Neural cell (in vitro differentiated cells): ENCODE data around the gene SSBP2. TPM values are rescaled to one million over a fixed set of nuclear protein-coding genes. Genes with fewer than 3 reads are reported as not detected.

Source experiments
- H2AFZ ChIP-seq: fragments of 200-600, 300-800 bp; sonication (generic), shearing (Covaris generic); 2 replicates; pipeline ENCODE4 v1.6.0; 2014; ENCODE audit warnings: low read depth, mild to moderate bottlenecking, antibody characterized with exemption, low read length, moderate library complexity
- H3F3A ChIP-seq: fragments of 200-600 bp; shearing (Covaris generic); 2 replicates; pipeline ENCODE4 v1.6.1; 2016; ENCODE audit warnings: mild to moderate bottlenecking, moderate library complexity, mixed read lengths, antibody characterized with exemption, low read length; ENCODE audit not compliant: insufficient read depth, poor library complexity, severe bottlenecking
- H3K27ac ChIP-seq: fragments of 200-600, 300-800 bp; sonication (generic), shearing (Covaris generic); 2 replicates; pipeline ENCODE4 v1.5.1; 2014; ENCODE audit warnings: mild to moderate bottlenecking, low read length, moderate library complexity
- H3K27me3 ChIP-seq: fragments of 300-800, 200-600 bp; sonication (generic), shearing (Covaris generic); 2 replicates; pipeline ENCODE4 v1.6.0; 2014; ENCODE audit warnings: mild to moderate bottlenecking, low read depth, low read length, moderate library complexity; ENCODE audit not compliant: insufficient read depth
- H3K36me3 ChIP-seq: fragments of 300-800, 200-600 bp; sonication (generic), shearing (Covaris generic); 2 replicates; pipeline ENCODE4 v1.5.1; 2014; ENCODE audit warnings: mild to moderate bottlenecking, antibody characterized with exemption, low read length, moderate library complexity; ENCODE audit not compliant: insufficient read depth
- H3K4me2 ChIP-seq: fragments of 300-800, 200-600 bp; sonication (generic), shearing (Covaris generic); 2 replicates; pipeline ENCODE4 v1.6.0; 2014; ENCODE audit warnings: mild to moderate bottlenecking, low read length
- H3K4me3 ChIP-seq: fragments of 300-800, 200-600 bp; sonication (generic), shearing (Covaris generic); 2 replicates; pipeline ENCODE4 v1.5.1; 2014; ENCODE audit warnings: mild to moderate bottlenecking, low read length, moderate library complexity
- H3K79me2 ChIP-seq: fragments of 200-600 bp; shearing (Covaris generic); replicated peaks from 2 replicates; pipeline ENCODE4 v1.6.0; 2014; ENCODE audit warnings: mild to moderate bottlenecking, low read length, moderate library complexity; ENCODE audit not compliant: insufficient read depth
- H3K9ac ChIP-seq: fragments of 300-800, 200-600 bp; sonication (generic), shearing (Covaris generic); 2 replicates; pipeline ENCODE4 v1.6.1; 2016; ENCODE audit warnings: mild to moderate bottlenecking, low read length, mixed read lengths
- H3K9me2 ChIP-seq: fragments of 200-600 bp; shearing (Covaris generic); 2 replicates; pipeline ENCODE4 v1.6.1; 2016; ENCODE audit warnings: mild to moderate bottlenecking, low read length, mixed read lengths; ENCODE audit not compliant: insufficient read depth
- H3K9me3 ChIP-seq: fragments of 200-600, 300-800 bp; sonication (generic), shearing (Covaris generic); 2 replicates; pipeline ENCODE4 v1.6.1; 2016; ENCODE audit warnings: mild to moderate bottlenecking, mixed run types, low read length, moderate library complexity, mixed read lengths
- H4K20me1 ChIP-seq: fragments of 200-600 bp; shearing (Covaris generic); 2 replicates; pipeline ENCODE4 v1.6.1; 2016; ENCODE audit warnings: mild to moderate bottlenecking, mixed run types; ENCODE audit not compliant: insufficient read depth
- EP300 ChIP-seq: fragments of 450-650 bp; conservative IDR thresholded peaks from 2 replicates; pipeline ENCODE4 v1.6.1; 2014; ENCODE audit warnings: antibody characterized with exemption, mild to moderate bottlenecking, moderate library complexity; ENCODE audit not compliant: poor library complexity, severe bottlenecking
- EZH2 ChIP-seq: fragments of 200-600, 300-800 bp; shearing (Covaris generic), sonication (generic); IDR thresholded peaks from 2 replicates; pipeline ENCODE4 v1.6.1; 2014; ENCODE audit warnings: antibody characterized with exemption, low read length, borderline replicate concordance, mild to moderate bottlenecking; ENCODE audit not compliant: insufficient read depth, poor library complexity, severe bottlenecking
- MXI1 ChIP-seq: fragments of 450-650 bp; conservative IDR thresholded peaks from 2 replicates; pipeline ENCODE4 v1.6.1; 2014; ENCODE audit warnings: antibody characterized with exemption, mild to moderate bottlenecking; ENCODE audit not compliant: poor library complexity, severe bottlenecking
- POLR2AphosphoS5 ChIP-seq: IDR thresholded peaks from 2 replicates; pipeline ENCODE4 v1.6.1; 2012
- RAD21 ChIP-seq: fragments of 450-650 bp; conservative IDR thresholded peaks from 2 replicates; pipeline ENCODE4 v1.6.1; 2014; ENCODE audit warnings: antibody characterized with exemption, mild to moderate bottlenecking, moderate library complexity
- SMC3 ChIP-seq: fragments of 450-650 bp; conservative IDR thresholded peaks from 2 replicates; pipeline ENCODE4 v1.6.1; 2014; ENCODE audit warnings: antibody characterized with exemption, mild to moderate bottlenecking, moderate library complexity; ENCODE audit not compliant: poor library complexity
- TAF1 ChIP-seq: IDR thresholded peaks from 2 replicates; pipeline ENCODE4 v1.6.1; 2012; ENCODE audit warnings: low read depth
- polyA plus RNA-seq: library from polyadenylated mRNA; depleted of rRNA; stranded (reverse); fragments of >200 nt; gene quantifications from 2 replicates; pipeline ENCODE4 v1.2.3, GENCODE V29; 2014
- TF ChIP-seq, protein P1 (sequence below): fragments of 450-650 bp; IDR thresholded peaks from 2 replicates; pipeline ENCODE4 v1.5.1; 2014; ENCODE audit warnings: antibody characterized with exemption, mild to moderate bottlenecking, moderate library complexity; ENCODE audit not compliant: poor library complexity, severe bottlenecking
- TF ChIP-seq, protein P2 (sequence below): IDR thresholded peaks from 2 replicates; pipeline ENCODE4 v1.6.1; 2012; ENCODE audit warnings: borderline replicate concordance

Gene SSBP2
- polyA plus RNA-seq, 1 donor from 2014 or later, result 128 TPM

DNA sequence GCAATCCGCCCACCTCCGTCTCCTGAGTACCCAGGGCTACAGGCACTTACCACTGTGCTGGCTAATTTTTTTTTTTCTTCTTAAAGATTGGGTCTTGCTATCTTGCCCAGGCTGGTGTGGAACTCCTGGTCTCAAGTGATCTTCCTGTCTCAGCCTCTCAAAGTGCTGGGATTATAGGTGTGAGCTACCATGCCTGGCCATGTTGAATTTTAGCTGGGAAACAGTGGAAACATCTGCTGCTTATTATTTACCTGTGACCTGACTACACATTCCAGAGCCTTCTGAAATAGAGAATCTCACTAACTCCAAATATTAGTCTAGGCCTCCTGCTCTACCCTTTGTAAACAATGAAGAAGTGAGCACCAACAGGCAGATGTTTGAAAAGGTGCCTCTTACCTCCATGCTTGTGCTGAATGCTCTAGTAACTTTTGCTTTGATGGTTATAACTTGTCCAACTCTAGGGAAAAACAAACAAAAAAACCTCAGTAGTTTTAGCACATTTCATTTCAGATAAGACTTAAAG lies 379.5 kb downstream of the SSBP2 start:
- H3K9ac ChIP-seq, result no peak overlapping the region
- no peak overlapping the region for H3K4me2 ChIP-seq
- TF ChIP-seq, protein P1, sequence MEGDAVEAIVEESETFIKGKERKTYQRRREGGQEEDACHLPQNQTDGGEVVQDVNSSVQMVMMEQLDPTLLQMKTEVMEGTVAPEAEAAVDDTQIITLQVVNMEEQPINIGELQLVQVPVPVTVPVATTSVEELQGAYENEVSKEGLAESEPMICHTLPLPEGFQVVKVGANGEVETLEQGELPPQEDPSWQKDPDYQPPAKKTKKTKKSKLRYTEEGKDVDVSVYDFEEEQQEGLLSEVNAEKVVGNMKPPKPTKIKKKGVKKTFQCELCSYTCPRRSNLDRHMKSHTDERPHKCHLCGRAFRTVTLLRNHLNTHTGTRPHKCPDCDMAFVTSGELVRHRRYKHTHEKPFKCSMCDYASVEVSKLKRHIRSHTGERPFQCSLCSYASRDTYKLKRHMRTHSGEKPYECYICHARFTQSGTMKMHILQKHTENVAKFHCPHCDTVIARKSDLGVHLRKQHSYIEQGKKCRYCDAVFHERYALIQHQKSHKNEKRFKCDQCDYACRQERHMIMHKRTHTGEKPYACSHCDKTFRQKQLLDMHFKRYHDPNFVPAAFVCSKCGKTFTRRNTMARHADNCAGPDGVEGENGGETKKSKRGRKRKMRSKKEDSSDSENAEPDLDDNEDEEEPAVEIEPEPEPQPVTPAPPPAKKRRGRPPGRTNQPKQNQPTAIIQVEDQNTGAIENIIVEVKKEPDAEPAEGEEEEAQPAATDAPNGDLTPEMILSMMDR, result no peak
- TF ChIP-seq, protein P2, sequence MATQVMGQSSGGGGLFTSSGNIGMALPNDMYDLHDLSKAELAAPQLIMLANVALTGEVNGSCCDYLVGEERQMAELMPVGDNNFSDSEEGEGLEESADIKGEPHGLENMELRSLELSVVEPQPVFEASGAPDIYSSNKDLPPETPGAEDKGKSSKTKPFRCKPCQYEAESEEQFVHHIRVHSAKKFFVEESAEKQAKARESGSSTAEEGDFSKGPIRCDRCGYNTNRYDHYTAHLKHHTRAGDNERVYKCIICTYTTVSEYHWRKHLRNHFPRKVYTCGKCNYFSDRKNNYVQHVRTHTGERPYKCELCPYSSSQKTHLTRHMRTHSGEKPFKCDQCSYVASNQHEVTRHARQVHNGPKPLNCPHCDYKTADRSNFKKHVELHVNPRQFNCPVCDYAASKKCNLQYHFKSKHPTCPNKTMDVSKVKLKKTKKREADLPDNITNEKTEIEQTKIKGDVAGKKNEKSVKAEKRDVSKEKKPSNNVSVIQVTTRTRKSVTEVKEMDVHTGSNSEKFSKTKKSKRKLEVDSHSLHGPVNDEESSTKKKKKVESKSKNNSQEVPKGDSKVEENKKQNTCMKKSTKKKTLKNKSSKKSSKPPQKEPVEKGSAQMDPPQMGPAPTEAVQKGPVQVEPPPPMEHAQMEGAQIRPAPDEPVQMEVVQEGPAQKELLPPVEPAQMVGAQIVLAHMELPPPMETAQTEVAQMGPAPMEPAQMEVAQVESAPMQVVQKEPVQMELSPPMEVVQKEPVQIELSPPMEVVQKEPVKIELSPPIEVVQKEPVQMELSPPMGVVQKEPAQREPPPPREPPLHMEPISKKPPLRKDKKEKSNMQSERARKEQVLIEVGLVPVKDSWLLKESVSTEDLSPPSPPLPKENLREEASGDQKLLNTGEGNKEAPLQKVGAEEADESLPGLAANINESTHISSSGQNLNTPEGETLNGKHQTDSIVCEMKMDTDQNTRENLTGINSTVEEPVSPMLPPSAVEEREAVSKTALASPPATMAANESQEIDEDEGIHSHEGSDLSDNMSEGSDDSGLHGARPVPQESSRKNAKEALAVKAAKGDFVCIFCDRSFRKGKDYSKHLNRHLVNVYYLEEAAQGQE, result no peak
- TF ChIP-seq EP300, result no peak
- TF ChIP-seq SMC3, result no peak
- no peak for TF ChIP-seq TAF1
- TF ChIP-seq RAD21, result no peak
- no peak for TF ChIP-seq POLR2AphosphoS5
- TF ChIP-seq MXI1, result no peak
- TF ChIP-seq EZH2, result no peak
- no peaks in the 10 kb centered on the region for H3K9me2 ChIP-seq
- H3K79me2 ChIP-seq, result no peaks in the 10 kb centered on the region
- no peaks in the 10 kb centered on the region for H3F3A ChIP-seq
- H3K27me3 ChIP-seq, result no peaks in the 10 kb centered on the region
- H3K4me3 ChIP-seq, result no peak overlapping the region
- no peaks in the 10 kb centered on the region for H3K9me3 ChIP-seq
- H3K36me3 ChIP-seq, result no peaks in the 10 kb centered on the region
- H2AFZ ChIP-seq, result no peak overlapping the region
- no peaks in the 10 kb centered on the region for H4K20me1 ChIP-seq
- no peak overlapping the region for H3K27ac ChIP-seq

DNA sequence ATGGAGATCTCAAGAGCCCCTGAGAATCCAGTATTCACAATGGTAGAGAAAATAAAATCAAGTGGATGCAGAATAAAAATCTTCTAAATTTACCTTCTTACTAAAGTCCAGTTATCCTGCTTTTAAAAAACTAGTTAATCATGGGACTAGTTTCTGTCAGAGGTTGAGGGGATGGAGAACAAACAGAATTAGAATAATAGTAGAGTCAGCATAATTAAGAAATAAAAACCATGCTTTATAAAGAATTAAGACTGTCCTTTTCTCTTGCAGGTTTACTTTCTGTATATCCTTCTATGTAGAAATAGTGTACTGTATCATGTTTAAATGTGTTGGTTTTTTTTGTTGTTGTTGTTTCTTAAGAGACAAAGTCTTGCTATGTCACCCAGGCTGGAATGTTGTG lies 380.0 kb downstream of the SSBP2 start:
- Histone ChIP-seq H3K9ac (no peak overlapping the region), H2AFZ (no peak overlapping the region), H3K27me3 (no peaks in the 10 kb centered on the region), H3F3A (no peaks in the 10 kb centered on the region), H3K27ac (no peak overlapping the region), H3K36me3 (no peaks in the 10 kb centered on the region), H3K4me3 (no peak overlapping the region), H3K9me3 (no peaks in the 10 kb centered on the region), H3K4me2 (no peak overlapping the region), H4K20me1 (no peaks in the 10 kb centered on the region), H3K79me2 (no peaks in the 10 kb centered on the region), H3K9me2 (no peaks in the 10 kb centered on the region)
- TF ChIP-seq POLR2AphosphoS5, result no peak
- TF ChIP-seq EP300, result no peak

GRCh38 chr5:81365541-81365940 lies 385.4 kb downstream of the SSBP2 start:
- Histone ChIP-seq H3K9ac (no peak overlapping the region), H3K9me2 (no peaks in the 10 kb centered on the region), H4K20me1 (no peaks in the 10 kb centered on the region), H3K4me2 (no peak overlapping the region), H3K27me3 (no peaks in the 10 kb centered on the region), H3K4me3 (no peak overlapping the region), H2AFZ (no peak overlapping the region), H3K9me3 (no peaks in the 10 kb centered on the region), H3F3A (no peaks in the 10 kb centered on the region), H3K79me2 (no peaks in the 10 kb centered on the region), H3K27ac (no peak overlapping the region), H3K36me3 (no peaks in the 10 kb centered on the region)
- TF ChIP-seq, protein P1, result no peak
- no peak for TF ChIP-seq SMC3
- TF ChIP-seq EP300, result no peak
- TF ChIP-seq TAF1, result no peak
